Fibroblast of pulmonary artery (primary cell): ENCODE data around the gene APOL1.
"Not testable (repeated sequence)": the region's sequence is repeated elsewhere in the genome, so short reads cannot be mapped to it uniquely, and the experiment has no call there.

Experiments used
- DNase-seq: peaks from one replicate; pipeline ENCODE4 v3.0.0-alpha.2; 2010; ENCODE audit warnings: low read depth
- H3K4me3 ChIP-seq: replicated peaks from 2 replicates; pipeline ENCODE4 v1.5.1; 2011; ENCODE audit warnings: low read depth, mild to moderate bottlenecking, control low read depth, low read length, moderate library complexity
- TF ChIP-seq, protein P1 (sequence below): IDR thresholded peaks from 2 replicates; pipeline ENCODE4 v1.5.1; 2011; ENCODE audit warnings: mild to moderate bottlenecking, control low read depth, low read length, inconsistent platforms; ENCODE audit errors: missing control alignments

APOL1 gene, protein sequence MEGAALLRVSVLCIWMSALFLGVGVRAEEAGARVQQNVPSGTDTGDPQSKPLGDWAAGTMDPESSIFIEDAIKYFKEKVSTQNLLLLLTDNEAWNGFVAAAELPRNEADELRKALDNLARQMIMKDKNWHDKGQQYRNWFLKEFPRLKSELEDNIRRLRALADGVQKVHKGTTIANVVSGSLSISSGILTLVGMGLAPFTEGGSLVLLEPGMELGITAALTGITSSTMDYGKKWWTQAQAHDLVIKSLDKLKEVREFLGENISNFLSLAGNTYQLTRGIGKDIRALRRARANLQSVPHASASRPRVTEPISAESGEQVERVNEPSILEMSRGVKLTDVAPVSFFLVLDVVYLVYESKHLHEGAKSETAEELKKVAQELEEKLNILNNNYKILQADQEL

DNA sequence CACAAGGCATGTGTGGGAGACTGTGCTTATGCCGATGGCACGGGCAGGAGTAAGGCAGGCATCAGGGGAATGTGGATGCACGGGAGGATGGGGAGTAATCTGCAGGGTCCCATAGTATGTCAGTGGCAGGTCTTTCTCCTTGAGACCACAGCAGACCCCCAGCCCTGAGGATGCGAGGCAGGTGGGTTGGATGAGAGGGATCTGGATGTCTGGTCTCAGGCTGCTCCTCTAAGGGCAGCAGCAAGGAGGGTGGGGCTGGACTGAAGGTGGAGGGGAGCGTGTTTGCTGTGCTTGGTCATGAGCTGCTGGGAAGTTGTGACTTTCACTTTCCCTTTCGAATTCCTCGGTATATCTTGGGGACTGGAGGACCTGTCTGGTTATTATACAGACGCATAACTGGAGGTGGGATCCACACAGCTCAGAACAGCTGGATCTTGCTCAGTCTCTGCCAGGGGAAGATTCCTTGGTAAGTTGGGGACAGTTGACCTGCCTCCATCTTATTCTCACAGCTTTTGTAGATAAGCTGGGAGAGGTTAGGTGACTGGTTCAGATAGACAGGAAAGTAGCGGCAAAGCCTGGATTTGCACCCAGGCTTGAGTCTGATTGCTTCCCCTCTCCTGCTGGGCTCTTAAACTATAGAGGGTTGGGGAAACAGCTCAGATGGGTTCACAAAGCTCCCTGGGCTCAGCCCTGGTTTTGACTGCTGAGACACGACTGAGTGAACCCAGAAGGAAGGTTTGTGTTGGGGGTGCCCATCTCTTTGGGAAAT, at the start of gene APOL1:
APOL1 (plus strand) TSS at position 380 of the 769 bp plus-strand sequence. CDS start 1,823 bp downstream, outside the sequence.
- peak; percentile 23 for DNase-seq
- TF ChIP-seq, protein P1, sequence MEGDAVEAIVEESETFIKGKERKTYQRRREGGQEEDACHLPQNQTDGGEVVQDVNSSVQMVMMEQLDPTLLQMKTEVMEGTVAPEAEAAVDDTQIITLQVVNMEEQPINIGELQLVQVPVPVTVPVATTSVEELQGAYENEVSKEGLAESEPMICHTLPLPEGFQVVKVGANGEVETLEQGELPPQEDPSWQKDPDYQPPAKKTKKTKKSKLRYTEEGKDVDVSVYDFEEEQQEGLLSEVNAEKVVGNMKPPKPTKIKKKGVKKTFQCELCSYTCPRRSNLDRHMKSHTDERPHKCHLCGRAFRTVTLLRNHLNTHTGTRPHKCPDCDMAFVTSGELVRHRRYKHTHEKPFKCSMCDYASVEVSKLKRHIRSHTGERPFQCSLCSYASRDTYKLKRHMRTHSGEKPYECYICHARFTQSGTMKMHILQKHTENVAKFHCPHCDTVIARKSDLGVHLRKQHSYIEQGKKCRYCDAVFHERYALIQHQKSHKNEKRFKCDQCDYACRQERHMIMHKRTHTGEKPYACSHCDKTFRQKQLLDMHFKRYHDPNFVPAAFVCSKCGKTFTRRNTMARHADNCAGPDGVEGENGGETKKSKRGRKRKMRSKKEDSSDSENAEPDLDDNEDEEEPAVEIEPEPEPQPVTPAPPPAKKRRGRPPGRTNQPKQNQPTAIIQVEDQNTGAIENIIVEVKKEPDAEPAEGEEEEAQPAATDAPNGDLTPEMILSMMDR, result no peak
- peak within 1 kb of the TSS; percentile 25 for H3K4me3 ChIP-seq

DNA sequence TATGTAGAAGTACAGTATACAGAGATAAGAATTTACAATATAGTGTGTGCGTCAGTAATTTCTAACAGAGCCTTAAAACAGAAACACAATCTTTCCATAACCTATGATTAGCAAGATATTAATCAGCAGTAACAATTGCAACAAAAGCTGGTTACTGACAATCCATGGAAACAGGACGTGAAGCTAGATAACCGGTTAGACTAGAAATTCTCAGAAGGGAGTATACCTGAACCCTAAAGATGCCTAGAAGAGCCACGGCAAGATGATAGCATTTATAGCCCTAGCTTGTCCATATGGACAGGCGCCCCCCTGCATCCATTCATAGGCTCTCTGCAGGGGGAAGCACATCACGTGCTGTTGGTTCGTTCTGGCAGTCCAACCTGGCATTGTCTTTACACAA, 49.5 kb upstream of the APOL1 start:
- not testable (repeated sequence) for DNase-seq, H3K4me3 ChIP-seq

DNA sequence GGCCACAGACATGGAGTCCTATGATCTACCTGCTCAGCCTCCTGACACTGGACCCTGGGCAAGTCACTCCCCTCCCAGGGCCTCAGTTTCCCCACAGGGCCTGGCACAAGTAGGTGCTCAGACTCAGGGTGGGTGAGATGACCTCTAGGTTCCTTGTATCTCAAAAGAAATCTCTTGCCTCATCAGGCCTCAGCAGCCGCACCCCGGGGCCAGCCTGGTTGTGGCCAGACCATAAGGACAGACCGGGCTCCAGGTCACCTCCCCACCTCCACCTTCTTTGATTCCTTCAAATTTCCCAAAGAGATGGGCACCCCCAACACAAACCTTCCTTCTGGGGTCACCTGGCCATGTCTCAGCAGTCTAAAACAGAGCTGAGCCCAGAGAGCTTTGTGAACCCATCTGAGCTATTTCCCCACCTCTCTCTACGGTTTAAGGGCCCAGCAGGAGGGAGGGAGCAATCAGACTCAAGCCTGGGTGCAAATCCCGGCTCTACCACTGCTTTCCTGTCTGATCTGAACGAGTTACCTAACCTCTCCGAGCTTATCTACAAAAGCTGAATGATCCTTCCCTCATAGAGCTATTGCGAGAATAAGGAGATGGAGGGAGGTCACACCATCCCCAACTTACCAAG, 48.8 kb upstream of the APOL1 start:
- no peak for DNase-seq
- no peak overlapping the region for H3K4me3 ChIP-seq
- TF ChIP-seq, protein P1, result no peak

DNA sequence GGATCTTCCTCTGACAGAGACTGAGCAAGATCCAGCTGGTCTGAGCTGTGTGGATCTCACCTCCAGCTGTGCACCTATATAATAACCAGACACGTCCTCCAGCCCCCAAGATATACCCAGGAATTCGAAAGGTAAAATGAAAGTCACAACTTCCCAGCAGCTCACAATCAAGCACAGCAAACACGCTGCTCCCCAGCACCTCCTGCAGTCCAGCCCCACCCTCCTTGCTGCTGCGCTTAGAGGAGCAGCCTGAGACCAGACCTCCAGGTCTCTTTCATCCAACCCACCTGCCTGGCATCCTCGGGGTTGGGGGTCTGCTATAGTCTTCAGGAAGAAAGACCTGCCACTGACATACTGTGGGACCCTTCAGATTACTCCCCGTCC, 48.3 kb upstream of the APOL1 start:
- no peak overlapping the region for H3K4me3 ChIP-seq
- DNase-seq, result no peak
- TF ChIP-seq, protein P1, result no peak

DNA sequence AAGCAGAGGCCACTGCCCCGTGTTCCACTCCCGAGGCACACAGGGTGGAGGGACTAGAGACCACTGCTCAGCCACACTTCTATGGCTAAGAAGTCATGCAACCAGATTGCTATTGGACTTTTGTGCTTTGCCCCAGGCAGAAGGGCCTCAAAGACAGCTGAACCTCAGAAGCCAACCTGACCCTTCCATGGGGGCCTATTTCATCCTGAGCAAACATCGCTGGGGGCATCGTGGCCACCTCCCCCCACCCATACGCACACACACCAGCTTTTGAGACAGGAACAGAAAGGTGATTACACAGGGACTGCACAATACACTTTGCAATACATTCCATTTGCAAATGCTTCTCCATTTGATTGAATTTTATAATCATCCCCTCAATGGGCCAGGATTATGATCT, 47.4 kb upstream of the APOL1 start:
- H3K4me3 ChIP-seq, DNase-seq: not testable (repeated sequence)

DNA sequence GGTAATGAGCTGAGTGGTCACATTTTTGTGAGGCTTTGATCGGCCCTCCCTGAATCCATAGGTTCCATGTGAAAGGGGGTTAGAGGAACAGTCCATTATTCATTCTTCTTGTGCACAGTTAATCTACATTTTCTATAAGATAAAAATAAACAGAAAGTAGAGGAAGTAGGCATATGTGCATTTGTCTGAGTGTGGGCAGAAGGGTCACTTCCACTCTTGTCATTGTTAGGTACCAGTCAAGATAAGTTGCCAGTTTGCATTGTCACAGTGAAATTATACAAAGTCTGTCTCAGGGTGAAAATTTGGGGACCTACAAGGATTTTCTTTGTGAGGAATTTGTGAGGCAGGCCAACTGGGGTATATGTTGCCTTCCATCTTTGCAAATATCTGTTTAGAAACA, 46.7 kb upstream of the APOL1 start:
- TF ChIP-seq, protein P1, result no peak
- DNase-seq, result no peak
- H3K4me3 ChIP-seq, result no peak overlapping the region

DNA sequence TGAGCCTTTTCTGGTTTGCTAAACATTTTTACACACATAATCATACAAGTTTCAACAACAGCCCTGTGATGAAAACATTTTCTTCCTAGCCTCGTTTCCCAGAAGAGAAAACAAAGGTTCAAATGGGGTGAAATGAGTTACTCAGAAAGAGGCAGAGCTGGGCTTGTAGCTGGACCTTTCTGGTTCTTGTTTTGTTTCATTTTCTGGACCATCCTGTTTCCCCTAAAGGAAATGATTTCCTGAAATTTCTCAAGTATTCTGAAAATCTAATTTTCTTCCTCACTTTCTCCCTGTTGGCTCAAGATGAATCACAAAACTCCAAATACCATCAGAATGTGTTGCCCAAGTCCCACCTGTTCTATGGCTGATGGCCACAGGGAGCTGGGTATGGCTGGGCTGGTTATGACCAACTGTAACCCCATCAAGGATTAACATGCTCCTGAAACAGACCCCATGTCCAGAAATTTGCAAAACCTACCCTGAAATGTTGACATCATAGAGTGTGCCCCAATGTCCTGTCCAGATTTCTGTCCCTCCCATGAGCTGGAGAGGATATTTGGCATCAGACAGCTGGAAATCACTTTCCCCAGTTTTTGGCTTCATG, 44.7 kb upstream of the APOL1 start:
- no peak overlapping the region for H3K4me3 ChIP-seq
- TF ChIP-seq, protein P1, result no peak
- no peak for DNase-seq
